HG03039 (cell line): ENCODE results near the gene FOXI1.
"Not testable (repeated sequence)": the region's sequence is repeated elsewhere in the genome, so short reads cannot be mapped to it uniquely, and the experiment has no call there.

Source experiments
- ATAC-seq: cut with Tn5 transposase; IDR thresholded peaks from one replicate; pipeline ENCODE4 v1.9.1; 2021; ENCODE audit warnings: mild to moderate bottlenecking, moderate library complexity; ENCODE audit not compliant: unreplicated experiment

FOXI1 gene

DNA sequence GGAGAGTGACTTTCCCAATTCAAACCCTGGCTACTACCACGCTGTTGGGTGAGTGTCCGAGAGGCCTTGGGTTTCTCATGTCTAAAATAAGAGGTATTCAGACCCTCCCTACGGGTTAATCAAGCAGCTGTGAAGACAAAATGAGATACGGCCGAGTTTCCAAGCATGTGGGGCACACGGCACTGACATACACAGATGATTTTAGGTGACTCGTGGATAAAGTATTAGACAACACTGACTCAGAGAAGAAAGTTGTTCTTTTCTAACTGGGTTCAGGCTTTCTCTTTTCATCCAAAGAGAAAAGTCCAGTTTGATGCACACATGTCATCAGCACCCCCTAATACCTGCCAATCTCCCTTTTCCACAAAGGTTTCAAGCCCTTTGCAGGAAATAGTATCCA lies 15.6 kb downstream of the FOXI1 start:
- ATAC-seq, result no peak

GRCh38 chr5:170126061-170126460 lies 20.4 kb downstream of the FOXI1 start:
- ATAC-seq, result no peak

GRCh38 chr5:170126626-170127025 lies 20.9 kb downstream of the FOXI1 start:
- no peak for ATAC-seq

- no peak for ATAC-seq
These were observed 25.5 kb downstream of the FOXI1 start for GRCh38 chr5:170131235-170131634.

- ATAC-seq, result no peak
These were observed 26.7 kb downstream of the FOXI1 start for GRCh38 chr5:170132269-170132975.

- ATAC-seq, result no peak
These were observed 27.3 kb downstream of the FOXI1 start for GRCh38 chr5:170132976-170133448.

- no peak for ATAC-seq
These were observed 30.2 kb downstream of the FOXI1 start for GRCh38 chr5:170135796-170136490.

DNA sequence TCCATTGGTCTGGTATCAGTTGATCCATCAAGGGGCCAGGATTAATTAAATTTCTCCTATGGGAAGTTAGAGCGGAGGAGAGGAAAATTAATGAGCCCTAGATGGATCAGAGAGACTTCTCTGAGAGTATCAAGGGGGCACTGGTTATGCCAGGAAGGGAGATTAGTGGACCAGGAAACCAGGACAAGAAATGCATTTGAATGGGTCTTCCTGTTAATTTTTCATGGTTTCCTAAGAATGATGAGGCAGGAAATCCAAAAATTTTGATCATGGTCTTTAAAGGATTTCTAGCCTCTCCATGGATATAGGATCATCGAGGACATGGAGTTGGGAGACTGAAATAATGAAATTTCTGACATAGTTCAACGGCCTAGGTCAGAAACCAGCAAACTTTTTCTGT lies 30.8 kb downstream of the FOXI1 start:
- no peak for ATAC-seq

GRCh38 chr5:170137694-170138214 lies 32.1 kb downstream of the FOXI1 start:
- ATAC-seq, result no peak

- no peak for ATAC-seq
These were observed 32.6 kb downstream of the FOXI1 start for GRCh38 chr5:170138273-170138672.

DNA sequence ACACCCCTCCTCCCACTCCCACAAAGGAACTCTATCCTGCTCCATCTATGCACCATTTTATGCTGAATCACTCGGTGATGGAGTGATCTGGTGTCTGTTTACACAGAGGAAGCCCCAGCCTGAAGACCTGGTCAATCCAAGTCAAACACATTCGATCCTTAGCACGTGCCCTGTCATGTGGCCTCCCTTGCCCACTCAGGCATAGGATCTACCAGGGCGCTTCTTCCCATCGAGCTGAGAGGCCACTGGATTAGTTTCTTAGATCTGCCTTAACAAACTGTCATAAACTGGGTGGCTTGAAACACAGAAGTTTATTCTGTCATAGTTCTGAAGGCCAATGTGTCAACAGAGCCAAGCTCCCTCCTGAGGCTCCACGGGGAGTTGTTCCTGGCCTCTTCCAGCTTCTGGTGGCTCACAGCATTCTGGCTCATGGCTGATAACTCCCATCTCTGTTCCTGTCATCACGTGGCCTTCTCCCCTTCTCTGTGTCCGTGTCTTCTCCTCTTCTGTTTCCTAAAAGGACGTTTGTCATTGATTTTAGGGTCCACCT lies 34.2 kb downstream of the FOXI1 start:
- ATAC-seq, result no peak

DNA sequence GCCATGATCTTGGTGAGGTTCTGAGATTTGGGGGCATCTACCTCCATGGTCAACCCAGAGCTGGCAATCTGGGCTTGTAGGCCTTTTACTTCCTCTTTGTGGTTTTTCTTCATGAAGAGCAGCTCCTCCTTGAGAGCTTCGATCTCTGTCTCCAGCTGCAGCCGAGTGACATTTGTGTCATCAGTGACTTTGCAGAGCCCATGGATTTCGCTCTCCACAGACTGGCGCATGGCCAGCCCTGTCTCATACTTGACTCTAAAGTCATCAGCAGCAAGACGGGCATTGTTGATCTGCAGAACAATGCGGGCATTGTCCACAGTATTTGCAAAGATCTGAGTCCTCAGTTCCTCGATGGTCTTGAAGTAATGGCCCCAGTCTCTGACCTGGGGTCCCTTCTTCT lies 35.5 kb downstream of the FOXI1 start:
- ATAC-seq, result not testable (repeated sequence)

- ATAC-seq, result no peak
These were observed 35.9 kb downstream of the FOXI1 start for GRCh38 chr5:170141636-170142035.

DNA sequence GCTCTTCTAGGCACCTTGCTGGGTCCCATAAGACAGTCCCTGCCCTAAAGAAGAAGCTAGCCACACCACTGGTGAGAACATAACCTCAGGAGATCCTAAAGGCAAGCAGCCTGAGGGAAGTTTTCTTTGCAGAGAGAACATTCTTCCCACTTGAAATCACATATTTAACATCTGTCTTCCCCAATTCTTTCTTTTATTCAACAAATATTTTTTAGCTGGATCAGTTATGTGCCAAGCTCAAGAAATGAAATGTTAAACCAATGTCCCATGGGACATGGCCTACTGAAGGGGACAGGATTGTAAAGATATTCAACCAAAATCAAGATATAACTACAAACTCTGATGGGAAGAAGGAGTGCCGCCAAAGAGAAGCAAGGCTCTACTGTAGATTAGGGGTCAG lies 36.5 kb downstream of the FOXI1 start:
- ATAC-seq, result no peak

GRCh38 chr5:170143091-170143490 lies 37.4 kb downstream of the FOXI1 start:
- ATAC-seq, result no peak

DNA sequence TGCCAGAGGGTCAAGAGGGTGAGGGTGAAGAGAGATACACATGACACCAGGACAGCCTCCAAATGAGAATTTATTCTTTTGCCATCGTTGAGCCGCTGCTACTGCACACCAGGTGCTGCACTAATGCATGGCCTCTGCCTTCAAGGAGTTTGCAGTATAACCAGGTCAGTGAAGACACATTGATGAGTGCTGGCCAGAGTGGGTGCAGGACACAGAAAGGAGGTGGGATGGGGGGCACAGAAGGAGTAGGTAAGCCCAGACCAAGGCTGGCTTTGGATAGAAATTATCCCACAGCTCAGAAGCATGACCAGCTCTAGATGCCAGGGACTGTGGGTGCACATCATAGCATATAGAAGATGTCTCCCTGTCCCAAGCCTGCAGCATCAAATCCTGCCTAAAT lies 38.0 kb downstream of the FOXI1 start:
- ATAC-seq, result no peak

- ATAC-seq, result no peak
These were observed 38.8 kb downstream of the FOXI1 start for GRCh38 chr5:170144286-170145023.

DNA sequence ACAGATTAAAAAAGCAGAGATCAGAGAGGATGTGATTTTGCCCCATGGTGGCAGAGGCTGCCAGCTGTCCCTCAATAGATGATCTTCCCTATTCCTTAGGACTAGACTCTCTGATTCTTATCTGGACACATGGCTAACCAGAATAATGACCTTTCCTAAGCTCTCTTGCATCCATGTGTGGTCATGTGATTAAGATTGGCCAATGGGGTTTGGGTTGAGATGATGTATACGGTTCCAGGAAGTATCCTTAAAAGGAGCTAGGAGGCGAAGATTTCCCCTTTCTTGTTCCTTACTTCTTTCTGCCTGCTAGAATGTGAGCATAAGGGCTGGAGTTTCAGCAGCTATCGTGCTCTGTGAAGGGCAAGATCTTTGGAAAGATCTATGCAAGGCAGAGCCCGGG lies 39.8 kb downstream of the FOXI1 start:
- no peak for ATAC-seq

DNA sequence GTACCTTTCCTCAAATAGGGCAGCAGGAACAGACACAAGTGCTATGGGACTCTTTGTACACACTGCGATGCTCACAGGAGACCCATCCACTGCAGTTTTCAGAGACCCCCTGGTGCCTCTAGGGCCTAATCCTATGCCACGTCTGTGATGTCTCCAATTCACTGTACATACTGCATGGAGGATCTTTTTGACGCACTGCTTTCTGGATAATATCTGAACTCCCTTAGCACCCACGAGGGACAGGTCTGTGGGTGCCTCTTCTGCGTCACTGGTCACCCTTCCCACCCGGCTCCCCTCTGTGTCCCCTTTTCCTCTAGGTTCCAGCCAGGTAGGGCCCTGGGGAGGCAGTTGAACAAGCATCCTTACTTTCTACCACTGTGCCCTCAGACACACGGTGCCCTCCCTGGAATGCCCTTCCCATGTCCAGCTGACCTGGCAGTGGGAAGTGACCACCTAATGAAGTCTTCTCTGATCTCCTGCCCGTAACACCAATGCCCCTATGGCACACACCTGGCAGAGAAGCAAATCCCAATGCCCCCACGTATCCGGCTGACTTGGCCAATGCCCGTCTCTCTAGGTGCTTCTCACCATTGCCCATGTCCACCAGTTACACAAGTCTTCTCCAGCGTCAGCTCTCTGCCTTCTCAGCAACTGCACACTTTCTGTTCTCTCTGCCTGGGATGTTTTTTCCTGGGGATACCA lies 41.5 kb downstream of the FOXI1 start:
- ATAC-seq, result no peak

GRCh38 chr5:170147753-170148264 lies 42.1 kb downstream of the FOXI1 start:
- no peak for ATAC-seq
